Gastroesophageal sphincter (tissue), 3 donors: ENCODE results near the gene OR2AG2.
"Not testable (repeated sequence)": the region's sequence is repeated elsewhere in the genome, so short reads cannot be mapped to it uniquely, and the experiment has no call there.

ENCODE experiments used
- EP300 ChIP-seq: sonication (generic); formaldehyde crosslinking; IDR thresholded peaks from one replicate; pipeline ENCODE4 v1.6.1; 2017; ENCODE audit warnings: antibody characterized with exemption, mild to moderate bottlenecking
- POLR2A ChIP-seq, 2 donors: fragments of 450-650 bp; IDR thresholded peaks; one replicate each; pipeline ENCODE4 v1.6.1; 2017; ENCODE audit warnings: antibody characterized with exemption in 2 of 2, mild to moderate bottlenecking in 2 of 2, moderate library complexity in 1 of 2
- POLR2AphosphoS5 ChIP-seq: sonication (generic); formaldehyde crosslinking; IDR thresholded peaks from one replicate; pipeline ENCODE4 v1.6.1; 2017; ENCODE audit warnings: antibody characterized with exemption
- TF ChIP-seq, protein P1 (sequence below), 4 experiments: fragments of 200-600 bp in 2 of 4; fragments of 450-650 bp in 2 of 4; sonication (generic) in 1 of 4; IDR thresholded peaks; one replicate each; pipeline ENCODE4 v1.5.1; 2017 to 2019; ENCODE audit warnings: antibody characterized with exemption in 4 of 4, mild to moderate bottlenecking in 2 of 4, moderate library complexity in 2 of 4

DNA sequence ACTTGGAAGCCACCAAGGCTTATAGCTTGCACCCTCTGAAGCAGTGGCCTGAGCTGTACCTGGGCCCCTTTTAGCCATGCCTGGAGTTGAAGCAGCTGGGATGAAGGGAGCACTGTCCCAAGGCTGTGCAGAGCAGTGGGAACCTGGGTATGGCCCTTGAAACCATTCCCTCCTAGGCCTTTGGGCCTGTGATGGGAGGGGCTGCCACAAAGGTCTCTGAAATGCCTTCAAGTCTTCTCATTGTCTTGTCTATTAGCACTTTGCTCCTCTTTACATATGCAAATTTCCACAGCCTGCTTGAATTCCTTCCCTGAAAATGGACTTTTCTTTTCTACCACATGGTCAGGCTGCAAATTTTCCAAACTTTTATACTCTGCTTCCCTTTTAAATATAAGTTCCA lies 29.3 kb upstream of the OR2AG2 start:
- not testable (repeated sequence) for TF ChIP-seq POLR2A (IDR thresholded peaks at IDR 0.05); EP300; POLR2AphosphoS5
- TF ChIP-seq, protein P1, sequence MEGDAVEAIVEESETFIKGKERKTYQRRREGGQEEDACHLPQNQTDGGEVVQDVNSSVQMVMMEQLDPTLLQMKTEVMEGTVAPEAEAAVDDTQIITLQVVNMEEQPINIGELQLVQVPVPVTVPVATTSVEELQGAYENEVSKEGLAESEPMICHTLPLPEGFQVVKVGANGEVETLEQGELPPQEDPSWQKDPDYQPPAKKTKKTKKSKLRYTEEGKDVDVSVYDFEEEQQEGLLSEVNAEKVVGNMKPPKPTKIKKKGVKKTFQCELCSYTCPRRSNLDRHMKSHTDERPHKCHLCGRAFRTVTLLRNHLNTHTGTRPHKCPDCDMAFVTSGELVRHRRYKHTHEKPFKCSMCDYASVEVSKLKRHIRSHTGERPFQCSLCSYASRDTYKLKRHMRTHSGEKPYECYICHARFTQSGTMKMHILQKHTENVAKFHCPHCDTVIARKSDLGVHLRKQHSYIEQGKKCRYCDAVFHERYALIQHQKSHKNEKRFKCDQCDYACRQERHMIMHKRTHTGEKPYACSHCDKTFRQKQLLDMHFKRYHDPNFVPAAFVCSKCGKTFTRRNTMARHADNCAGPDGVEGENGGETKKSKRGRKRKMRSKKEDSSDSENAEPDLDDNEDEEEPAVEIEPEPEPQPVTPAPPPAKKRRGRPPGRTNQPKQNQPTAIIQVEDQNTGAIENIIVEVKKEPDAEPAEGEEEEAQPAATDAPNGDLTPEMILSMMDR (IDR thresholded peaks at IDR 0.05): not testable (repeated sequence)
